DLD1 (cell line): Measurements from ENCODE around the gene TALDO1.

ENCODE experiments used
- in situ Hi-C: cut with HindIII; loops from 2 replicates; pipeline ENCODE4 v1.10.0; 2017; ENCODE audit warnings: low sequenced_read_pairs

TALDO1 gene

DNA sequence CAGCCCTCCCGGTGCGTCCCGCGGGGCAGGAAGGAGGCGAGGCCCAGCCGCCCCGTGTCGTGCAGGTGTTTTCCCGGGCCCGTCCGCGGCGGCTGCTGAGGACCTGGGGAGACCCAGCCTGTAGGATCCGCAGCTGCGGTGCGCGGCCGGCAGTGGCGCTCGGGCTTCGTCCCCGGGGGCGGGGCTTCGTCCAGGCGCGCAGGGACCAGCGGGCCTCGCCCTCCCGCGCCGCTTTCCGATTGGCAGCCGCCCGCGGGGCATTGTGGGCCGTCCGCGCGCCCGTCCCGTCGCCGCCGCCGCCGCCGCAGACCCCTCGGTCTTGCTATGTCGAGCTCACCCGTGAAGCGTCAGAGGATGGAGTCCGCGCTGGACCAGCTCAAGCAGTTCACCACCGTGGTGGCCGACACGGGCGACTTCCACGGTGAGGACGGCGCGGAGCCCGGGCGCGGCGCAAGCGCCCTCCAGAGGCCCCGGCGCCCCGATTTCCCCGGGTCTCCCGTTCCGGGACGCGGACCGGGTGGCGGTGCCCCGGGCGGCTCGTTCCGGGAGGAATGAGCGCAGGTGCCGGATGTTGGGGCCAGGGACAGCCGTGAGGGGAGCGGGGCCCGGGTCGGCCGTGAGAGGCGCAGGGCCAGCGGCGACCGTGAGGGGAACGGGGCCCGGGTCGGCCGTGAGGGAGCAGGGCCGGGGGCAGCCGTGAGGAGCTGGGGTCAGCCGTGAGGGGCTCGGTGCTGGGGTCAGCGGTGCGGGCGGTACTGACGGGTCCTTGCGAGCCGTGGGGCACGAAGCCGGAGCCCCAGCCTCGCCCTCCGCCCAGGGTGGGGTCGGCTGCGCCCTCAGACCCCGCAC is at the start of gene TALDO1:
Gene TALDO1, plus strand, starts transcription at position 307 of the 849 bp plus-strand sequence. Its CDS starts 18 bp downstream, at position 325.
- in situ Hi-C loops: no loop called here

DNA sequence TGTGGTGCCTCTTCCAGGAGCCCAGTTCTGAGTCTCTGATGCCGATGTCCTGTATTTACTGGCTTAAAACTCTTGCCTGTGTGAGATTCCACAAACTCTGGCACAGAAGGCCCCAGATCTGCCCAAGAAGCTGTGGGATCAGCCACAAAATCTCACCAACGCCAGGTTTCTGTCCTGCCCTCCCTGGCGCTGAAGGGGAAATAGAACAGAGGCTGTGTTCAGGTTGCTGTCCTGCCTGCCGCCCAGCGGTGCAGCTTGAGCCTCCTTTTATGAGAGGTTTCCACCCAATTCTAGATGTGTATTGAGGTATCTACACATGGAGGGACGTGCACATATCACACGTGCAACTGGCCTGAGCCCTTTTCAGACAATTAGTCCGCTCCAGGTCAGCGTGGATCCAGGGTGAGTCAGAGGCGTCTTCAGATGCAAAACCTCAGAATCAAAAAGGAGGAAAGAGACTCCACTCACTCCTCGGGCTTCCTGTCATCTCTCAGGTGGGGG is 49.4 kb upstream of the TALDO1 start:
- in situ Hi-C loops: no loop called here

DNA sequence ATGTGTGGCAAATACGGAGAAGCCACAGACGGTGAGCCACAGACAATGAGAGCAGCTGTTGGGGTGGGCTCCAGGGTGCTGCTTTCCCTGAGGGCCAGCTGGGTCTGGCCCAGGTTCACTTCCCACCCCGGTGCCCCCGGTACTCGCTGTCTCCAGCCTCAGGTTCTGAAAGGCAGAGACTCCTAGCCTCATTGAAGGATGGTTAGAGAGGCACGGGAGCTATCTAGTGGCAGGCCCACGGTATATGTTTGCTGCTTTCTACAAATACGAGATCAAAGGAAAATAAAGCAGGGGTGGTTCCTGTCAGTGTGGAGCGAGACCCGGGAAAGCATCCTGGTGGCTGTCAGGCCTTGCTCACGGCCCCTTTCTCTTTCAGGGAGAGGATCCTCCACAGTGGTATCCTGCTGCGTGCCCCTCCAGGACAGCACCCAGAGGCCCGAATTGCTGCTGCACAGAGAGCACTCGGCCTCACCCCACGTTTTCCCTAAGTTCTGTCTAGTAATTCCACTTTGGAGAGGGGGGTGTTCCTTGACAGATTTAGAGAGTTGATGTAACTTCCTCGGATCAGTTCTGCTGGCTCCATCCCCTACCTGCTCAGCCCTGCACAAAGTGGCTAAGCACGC is 48.7 kb upstream of the TALDO1 start:
- in situ Hi-C loops: no loop called here

DNA sequence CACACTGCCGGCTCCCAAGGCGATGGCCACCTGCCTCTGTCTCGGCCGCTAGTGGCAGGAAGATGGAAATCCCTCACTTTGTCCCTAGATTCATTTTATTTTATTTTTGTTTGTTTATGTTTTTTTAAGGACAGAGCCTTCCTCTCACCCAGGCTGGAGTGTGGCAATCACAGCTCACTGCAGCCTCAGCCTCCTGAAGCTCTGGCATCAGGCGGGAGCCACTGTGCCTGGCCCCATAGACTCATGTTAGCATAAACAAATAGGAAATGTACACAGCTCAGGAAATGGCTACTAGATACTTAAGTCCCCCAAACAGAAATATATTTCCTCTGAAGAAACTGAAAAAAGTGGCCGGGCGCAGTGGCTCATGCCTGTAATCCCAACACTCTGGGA is 48.2 kb upstream of the TALDO1 start:
- in situ Hi-C loops: no loop called here

DNA sequence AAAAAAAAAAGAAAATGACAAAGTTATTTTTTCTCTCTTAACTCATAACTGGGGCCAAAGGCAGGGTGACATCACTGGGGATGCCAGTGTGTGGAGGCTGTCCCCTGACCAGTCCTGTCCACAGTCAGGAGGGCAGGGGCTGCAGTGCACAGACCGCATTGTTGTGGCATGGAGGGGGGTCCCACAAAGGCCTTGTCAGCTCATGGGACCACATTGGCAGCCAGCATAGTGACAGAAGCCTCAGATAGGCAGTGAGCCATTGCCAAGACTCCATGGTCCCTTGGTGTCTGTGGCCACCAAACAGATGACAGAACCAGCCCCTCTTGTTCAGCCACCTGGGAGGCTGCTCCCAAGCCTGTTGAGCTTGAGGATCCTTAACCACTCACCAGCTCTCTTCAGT is 47.5 kb upstream of the TALDO1 start:
- in situ Hi-C loops: no loop called here

DNA sequence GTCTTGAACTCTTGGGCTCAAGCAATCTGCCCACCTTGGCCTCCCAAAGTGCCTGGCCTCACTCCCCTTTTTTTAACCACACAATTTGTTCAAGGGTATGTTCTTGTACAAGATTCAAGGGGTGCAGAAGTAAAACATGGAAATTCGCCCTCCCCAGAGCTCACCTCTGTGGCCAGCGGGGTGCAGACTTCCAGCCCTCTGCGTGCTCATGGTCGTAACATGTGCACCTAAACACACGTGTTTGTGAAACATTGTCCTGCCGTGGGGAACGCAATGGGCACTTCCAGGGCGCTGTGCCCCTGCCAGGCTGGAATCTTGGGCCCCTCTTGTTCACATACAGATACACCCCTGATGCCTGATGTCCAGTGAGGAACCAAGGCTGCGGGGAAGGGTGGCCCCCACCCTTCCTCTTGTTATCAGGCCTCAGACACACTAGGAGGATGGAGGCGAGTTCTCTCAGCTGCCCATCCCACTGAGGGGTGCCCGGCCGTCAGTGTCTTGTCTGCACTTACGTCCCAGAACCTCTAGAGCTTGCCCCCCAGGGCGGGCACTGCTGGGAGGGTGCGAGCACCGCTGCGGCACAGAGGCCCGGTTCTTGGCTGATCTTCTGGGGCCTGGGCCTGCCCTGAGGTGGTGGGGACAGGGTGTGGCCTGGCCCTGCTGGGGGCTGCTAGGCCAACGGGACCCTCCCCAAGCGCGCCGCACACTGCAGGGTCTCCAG is 45.4 kb upstream of the TALDO1 start:
- in situ Hi-C loops: no loop called here

DNA sequence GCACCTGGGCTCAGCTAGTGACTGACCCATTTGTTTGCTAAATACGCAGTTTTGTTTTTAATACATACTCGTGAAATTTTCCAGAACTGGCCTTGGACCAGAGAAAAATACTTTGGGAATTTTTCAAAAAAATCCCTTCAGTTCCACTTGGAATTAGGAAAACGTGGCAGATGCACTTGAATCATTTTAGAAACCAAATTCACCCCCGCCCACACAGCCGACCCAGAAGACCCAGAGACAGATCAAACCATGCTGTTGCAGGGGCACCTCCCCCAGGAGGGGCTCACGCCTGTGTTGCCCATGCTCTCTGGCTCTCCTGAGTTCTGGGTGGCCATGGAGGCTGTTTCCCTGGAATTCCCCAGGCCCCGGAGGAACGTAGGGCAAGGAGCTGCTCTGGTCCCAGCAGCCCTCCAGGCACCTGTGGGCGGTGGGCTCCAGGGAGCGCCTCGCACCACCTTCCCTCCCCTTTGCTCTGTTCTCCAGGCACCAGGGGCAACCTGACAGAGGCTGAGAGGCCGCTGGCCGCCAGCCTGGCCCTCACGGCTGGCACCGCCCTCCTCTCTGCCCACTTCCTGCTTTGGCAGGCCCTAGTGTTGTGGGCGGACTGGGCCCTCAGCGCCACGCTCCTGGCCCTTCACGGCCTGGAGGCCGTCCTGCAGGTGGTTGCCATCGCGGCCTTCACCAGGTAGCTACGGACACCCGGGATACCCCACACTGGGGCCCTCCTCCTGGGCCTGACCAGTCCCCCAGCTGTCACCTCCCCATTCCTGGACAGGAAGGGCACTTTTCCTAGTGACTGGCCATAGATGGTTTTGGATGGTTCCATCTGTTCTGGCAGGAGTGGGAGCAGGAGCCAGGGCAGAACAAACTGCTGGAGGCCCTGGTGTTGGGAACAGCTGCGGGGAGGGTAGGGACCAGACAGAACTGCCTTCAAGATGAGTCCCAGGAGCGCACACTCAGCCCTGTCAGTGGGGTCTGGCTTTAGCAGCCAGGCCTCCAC is 44.5 kb upstream of the TALDO1 start:
- in situ Hi-C loops: no loop called here

DNA sequence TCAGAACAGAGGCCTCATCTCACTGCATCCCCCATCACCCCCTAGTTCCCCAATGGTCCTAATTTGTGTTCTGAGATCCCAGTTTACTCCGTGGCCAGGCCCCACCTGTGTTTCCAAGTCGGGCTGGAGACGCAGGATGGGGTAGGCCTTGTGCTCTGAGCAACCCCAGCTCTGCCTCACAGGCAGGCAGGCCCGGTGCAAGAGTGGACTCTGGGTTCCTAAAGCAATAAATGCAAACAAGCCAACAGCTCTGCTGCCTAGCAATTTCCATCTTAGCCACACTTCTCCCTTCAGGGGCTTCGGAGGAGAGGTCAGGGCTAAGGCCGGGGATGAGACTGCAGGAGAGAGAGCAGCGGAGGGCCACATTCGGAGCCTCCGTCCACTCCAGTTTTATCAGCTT is 43.8 kb upstream of the TALDO1 start:
- in situ Hi-C loops: no loop called here

DNA sequence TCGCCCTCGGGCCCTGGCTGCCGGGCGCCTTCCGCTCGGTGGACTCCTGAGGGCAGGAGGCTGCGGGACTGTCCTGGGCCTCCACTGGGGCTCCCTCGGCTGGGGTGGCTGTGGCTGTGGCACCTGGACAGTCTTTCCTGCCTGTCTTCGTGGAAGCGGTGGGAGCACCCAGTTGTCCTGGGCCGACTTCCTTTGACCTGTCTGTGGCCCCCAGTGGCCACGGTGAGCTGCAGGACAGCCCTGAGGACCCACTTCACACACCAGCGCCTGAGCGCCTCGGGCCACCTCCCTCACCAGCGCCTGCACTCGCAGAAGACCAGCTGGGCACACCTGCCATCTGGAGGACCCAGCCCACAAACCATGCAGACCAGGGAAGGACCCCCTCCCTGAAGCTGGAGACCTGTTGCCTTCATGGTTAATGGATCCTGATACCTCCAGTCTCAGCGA is 43.0 kb upstream of the TALDO1 start:
- in situ Hi-C loops: no loop called here

DNA sequence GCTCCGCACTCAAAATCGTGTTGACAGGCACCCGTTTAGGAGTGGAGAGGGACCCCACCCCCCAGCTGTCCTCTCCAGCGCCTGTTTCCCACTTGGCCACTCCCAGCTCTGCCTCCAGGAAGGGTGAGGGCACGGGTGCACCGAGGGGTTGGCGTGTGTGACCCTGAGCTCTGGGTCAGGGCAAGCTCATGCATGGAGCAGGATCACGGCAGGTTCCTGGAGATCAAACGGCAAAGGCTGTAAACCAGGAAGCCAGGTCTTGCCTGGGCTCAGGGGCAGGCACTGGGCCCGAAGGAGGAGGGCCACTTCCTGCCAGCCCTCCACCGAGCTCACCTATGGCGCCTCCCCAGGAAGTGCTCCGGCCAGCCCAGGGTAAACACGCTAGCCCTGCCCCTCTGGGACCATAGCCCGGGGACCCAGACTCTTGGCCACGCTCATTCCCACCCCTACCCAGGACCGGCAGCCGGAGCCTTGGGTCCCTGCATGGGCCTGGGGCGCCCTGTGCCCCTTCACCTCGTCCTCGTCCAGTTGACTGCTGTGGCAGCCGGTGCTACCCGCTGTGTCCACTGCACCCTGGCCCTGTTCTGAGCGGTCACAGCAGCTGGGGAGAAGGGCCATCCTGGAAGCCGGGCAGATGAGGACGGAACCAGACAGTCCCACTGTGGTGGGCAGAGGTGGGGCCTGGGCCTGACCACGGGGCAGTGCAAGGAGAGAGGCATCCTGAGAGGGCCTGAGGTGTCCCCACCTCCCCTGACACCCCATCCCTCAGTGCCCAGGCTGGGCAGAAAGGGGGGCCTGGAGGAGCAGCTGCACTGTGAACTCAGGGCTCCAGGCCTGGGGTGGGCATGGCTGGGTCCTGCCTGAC is 42.3 kb upstream of the TALDO1 start:
- in situ Hi-C loops: no loop called here

DNA sequence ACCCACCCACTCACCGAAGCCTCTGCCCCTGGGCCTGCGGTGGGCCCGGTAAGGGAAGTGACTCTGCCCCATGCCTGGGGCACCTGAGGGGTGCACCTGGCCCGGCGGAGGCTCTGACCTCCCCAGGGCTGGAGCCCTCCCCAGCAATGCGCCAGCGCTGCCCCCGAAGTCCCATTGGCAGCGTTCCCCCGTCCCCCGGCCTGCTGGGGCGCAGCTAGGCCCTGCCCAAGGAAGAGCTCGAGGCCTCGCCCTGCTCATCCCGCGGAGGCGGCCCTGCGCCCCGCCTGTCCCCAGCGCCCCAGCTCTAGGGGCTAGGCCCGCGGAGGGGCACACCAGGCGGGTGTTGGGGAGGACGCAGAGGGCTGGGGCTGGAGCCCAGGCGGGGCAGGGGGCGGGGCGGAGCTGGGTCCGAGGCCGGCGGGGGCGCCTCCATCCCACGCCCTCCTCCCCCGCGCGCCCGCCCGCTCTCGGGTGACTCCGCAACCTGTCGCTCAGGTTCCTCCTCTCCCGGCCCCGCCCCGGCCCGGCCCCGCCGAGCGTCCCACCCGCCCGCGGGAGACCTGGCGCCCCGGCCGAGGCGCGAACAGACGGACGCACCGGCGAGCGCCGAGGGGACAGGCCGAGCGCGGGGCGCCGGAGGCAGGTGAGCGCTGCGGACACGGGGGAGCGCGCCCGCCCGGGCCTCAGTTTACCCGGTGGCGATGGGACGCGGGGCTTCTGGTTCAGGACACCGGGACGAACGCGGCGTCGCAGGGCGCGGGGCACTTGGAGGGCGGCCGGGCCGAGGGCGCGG is 41.4 kb upstream of the TALDO1 start, which contains the start of gene EPS8L2:
Gene EPS8L2, plus strand, starts transcription at position 586 of the 793 bp plus-strand sequence. CDS start 3,177 bp downstream, outside the sequence.
- in situ Hi-C loops: no loop called here

DNA sequence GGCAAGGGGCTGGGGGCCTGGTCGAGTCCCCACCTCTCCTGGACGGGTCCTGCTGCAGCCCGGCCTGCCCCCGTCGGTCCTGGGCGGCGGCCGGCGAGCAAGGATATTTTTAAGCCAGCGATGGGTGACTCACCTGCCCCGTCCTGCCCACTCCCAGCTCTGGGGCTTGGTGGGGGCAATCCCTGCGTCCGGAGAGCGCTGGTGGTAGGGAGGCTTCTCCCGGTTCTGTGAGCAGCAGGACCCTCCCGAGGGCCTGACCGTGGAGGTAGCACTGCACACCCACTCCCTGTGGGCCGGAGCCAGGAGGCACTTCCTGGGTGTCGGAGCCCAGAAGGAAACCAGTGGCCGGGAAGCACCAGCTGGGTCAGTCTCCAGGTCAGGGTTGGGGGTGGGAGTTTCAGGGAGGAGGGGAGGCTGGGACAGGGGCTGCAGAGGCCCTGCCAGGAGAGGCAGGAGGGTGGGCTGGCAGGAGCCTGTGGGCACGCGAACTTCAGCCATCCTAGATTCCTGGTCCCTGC is 40.8 kb upstream of the TALDO1 start:
- in situ Hi-C loops: no loop called here

DNA sequence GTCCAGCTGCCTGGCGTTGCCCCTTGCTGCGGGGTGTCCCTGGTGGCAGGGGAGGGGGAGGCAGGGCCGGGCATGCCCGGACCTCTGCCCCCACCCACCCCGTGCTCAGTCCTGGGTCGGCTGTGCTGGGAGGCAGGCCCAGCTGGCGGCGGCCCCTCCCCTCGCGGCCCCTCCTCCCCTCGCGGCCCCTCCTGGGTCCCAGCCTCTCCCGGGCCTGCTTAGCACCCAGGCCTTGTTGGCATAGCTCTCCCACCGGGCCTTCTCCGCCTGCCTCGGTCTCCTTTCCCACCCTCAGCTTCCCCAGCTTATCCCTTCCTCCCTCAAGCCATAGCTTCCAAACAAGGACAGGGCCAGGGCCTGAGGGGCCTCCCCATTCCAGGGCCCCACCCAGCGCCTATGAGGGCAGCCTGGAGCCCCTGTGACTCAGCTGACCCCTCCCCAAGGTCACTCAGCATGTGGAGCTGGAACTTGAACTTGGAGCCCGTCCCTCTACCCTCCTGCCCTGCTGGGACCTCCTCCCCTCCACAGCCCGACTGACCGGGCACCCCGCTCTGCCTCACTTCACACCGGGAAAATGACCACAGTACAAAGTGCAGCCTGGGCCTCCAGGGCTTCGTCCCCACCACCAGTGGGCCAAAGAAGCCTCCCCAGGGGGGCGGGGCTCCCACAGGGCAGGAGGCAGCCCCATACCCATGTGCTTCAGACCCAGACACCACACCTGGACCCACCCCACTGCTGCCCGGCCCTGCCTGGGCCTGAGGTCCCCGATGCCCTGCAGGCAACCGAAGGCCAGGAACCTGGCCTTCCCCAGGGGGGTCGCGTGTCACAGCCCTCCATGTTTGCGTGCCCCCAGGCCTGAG is 40.1 kb upstream of the TALDO1 start:
- in situ Hi-C loops: no loop called here

DNA sequence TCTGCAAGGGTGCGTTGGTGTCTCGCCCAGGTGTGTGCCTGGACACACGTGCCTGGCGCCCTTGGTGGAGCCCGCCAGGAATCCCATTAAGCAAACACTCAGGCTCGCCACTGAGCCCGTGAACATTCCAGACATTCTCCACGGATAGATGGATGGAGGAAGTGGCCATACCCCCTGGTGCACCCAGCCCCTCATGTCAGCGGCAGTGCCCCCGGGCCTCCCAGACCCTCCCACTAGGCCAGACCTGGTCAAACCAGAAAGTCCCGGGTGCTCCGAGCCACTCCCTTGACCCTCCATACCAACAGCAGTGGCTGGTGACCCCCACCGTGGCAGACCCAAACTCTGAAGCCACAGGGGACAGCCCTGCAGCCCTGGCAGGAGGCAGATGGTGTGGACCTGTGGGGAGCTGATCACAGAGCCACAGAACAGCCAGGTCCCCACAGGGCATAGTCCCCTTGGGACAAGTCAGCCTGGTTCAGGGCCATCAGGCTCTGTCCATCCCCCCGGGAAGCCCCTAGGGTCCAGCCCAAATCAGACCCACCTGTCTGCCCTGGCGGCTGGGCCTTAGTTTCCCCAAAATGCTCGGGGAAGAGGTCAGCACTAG is 39.3 kb upstream of the TALDO1 start:
- in situ Hi-C loops: no loop called here

DNA sequence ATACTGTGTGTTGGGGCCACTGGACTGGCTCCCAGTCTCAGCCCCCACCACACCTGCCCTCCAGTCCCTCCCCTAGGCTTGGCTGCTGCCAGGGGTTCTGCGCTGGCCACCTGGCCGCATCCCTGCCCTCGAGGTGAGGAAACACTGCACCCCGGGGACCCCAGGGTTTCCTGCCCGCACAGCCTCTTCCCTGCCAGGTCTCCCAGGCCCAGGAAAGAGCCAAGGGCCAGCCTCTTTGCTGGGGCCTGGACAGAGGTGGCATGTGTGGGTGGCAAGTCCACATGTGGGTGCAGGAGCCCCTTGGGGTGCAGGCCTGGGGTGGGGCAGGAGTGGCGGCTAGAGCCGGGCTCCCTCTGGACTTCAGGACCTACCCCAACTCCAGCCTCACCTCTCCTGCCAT is 38.8 kb upstream of the TALDO1 start:
- in situ Hi-C loops: no loop called here

DNA sequence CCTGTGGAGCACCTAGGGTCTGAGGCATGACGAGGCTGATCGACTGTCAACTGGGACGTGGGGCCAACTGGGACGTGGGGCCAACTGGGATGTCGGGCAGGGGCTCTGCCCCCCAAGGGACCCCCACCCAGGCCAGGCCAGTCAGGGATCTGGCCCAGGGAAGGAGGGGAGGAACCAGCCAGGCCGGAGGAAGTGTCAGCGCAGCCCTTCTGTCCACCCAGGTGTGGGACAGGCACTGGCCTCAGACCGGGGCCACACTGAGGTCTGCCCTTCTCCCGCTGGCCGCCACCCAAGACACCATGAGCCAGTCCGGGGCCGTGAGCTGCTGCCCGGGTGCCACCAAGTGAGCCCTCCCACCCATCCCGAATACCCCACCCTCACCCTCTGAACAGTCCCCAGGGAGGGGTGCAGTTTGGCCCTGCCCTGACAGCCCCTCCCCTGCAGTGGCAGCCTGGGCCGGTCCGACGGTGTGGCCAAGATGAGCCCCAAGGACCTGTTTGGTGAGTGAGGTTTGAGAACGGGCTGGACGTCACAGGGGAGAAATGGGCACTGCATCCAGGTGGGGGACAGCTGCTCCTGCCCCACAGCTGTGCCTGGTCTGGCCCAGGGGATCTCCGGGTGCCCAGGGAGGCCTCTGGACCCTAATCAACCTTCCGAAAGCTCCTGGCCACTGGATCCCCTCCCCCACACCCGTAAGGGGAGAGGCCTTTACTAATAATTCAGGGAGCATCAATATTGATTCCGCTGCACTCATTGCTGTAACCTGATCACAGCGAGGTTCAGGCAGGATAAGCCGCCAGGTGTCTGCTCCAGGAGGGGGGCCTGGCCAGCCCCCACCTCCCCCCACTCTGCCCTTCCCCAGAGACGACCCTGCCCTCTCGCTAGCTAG is 37.9 kb upstream of the TALDO1 start:
- in situ Hi-C loops: no loop called here
